ENCODE measurements around the gene ZBTB32.

ZBTB32 gene

DNA sequence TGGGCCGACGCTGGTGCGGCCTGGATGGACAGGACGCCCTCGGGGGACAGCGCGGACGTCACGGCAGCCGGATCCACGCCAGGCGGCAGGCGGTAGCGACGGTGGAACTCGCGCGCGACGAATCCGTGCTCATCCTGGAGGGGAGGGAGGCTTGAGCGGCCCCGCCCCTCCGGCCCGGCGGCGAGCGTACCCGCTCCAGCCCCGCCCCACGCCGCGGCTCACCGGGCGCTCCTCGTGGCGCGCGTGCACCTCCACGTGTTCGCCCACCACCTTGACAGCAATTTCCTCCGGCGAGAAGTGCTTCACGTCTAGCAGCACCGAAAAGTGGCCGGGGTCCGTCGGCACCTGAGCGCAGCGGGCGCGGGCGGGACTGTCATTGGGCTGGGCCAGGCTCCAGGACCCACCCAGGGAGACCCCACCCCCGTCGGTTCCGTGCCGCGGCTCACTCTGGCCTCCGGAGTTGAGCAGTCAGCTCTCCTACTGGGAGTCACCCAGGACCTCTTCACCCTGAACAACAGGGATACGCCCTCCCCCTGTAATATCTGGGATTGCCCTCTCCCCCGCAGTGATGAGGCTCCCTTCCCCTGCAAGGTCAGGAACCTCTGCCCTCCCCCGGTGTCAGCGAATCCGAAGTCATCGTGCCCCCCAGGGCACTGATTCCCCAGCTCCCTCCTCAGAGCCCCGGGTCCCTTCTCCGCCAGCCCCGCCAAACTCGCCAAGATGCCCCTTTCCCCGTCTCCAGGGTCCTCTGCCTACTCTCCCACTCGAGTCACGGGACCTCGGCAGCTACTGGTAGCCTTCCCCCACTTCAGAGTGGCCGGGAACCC is 51.4 kb downstream of the ZBTB32 start:
- DNase-seq: no peak

GRCh38 chr19:35756377-35757230 is 52.2 kb downstream of the ZBTB32 start, which contains the start of gene HSPB6:
Gene HSPB6 (minus strand): TSS chr19:35757029. CDS start chr19:35757008, 21 bp downstream.
- DNase-seq: no peak

DNA sequence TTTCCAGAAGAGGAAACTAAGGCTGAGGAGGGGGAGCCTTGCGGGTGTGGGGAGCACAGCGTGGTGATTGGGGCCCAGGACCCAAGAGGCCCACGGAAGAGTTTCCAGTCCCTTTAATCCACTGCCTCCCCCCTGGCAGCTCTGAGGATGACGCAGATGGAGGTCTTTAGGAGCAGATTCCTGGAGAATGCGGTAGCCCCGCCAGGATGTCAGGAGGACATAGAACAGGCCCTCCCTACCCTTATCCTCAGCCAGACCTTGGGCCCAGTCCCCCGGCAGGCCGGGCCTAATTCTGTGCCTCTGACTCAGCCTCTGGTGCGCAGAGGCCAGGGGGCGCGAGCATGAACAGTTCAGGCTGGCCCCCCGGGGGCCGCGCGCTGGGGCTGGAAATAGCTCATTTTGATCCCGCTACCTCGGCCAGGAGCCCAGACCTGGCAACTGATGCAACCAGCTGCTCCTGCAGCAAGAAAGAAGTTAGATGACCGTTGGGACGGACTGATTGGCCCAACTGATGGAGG is 52.9 kb downstream of the ZBTB32 start:
- DNase-seq: no peak

DNA sequence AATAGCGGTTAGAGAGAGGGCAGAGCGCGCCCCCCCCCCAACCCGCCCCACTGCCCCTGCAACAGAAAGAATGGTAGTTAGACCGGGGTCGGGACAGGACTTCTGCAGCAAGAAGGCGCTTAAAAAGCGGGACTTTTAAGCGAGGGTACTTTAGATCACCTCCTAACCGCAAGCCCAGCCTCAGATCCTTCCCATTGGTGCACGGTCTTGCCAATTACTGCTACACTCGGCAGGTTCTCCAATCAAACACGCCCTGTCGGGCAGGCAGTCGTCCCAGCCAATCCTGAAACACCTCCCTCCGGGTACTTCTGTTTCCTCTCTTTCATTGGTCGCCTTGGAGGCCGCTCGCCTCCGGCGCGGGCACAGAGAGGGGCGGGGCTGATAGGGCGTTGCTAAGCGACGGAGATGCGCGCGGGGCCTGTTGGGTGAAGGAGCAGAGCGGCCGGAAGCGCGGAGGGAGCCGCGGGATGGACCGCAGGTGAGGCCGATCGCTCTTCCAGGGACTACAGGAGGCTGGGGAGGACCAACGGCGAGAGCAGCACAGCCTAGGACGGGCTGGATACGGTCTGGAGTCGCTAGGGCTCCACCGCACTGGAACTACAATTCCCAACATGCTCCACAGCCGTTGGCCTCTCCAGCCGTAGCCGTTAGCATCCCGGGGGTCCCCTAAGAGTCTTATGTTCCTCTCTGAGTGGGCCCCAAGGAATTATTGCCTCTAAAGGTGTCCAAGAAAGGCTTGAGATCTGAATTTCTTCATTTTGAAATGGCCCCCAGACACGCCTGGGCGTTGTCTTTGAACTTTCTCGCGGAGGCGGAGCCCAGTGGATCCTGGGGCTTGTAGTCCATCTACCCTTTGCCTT is 53.6 kb downstream of the ZBTB32 start, which contains the start of gene PROSER3:
Gene PROSER3 (plus strand): TSS at position 428 of the 860 bp plus-strand sequence. CDS start 40 bp downstream, at position 468.
- peak; percentile 98 for DNase-seq

DNA sequence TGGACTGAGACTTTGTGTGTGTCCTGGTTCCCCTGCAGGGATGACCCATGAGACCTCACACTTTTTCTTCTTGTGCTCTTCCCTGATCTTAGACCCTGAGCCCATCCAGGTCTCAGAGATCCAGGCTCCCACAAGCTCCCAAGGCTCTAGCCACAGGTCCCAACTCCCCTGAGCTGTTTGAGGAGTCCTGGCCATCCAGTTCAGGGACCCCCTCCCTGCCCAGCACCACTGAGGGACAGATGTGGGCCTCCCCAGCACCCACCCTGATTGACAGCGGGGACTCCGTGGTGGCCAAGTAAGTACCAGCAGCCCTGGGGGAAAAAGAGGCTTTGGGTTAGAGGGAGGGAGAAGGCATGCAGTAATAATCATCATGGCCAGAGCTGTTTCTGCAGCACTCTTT is 55.3 kb downstream of the ZBTB32 start:
- no peak for DNase-seq

DNA sequence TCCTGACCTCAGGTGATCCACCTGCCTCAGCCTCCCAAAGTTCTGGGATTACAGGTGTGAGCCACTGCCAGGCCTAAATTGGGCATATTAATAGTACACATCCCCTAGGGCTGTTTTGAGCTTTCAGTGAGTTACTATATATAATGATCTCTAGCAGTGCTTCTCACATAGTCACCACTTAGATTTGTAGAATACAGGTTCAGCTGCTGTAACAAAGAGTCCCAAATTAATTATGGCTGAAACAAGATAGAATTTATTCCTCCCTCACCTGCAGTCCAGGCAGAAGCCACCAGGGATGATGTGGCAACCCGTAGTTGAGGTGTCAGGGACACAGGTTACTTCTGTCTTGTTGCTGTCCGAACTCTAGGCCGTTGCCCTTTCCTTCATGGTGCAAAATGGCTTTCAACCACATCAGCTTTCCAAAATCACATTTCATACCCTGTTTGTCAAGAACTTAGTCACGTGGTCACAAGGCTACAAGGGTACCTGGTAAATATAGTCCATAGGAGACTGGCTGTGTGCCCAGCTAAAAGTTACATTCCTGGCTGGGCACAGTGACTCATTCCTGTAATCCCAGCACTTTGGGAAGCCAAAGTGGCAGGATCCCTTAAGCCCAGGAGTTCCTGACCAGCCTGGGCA is 56.5 kb downstream of the ZBTB32 start:
- DNase-seq: no peak

DNA sequence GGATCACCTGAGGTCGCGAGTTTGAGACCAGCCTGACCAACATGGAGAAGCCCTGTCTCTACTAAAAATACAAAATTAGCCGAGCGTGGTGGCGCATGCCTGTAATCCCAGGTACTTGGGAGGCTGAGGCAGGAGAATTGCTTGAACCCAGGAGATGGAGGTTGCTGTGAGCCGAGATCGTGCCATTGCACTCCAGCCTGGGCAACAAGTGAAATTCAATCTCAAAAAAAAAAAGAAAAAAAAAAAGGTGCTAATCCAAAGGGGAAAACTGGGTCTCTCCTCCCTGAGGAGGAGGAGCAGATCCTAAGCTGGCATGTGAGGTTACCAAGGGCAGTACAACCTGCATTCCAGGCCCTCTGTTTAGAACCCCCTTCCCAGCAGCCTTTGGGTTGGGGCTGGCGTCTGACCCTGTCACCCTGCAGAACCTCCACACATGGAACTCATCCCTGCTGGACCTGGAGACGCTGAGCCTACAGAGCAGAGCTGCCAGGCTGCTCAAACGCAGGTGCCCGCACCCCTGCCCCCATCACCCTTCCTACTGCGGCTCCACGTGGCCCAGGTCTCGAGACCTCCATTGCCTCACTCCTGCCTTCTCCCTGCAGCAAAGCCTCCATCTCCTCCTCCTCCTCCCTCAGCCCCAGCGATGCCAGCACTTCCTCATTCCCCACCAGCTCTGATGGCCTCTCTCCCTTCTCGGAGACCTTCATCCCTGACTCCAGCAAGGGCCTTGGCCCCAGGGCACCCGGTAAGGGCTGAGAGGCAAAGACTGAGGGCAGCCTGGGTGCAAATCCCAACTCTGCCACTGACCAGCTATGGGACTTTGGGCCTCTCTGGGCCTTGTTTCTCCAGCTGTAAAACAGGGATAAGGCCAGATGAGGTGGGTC is 60.3 kb downstream of the ZBTB32 start:
- no peak for DNase-seq
